Liver (tissue), 9 donors: Measurements from ENCODE around the gene TMF1. TPM values are rescaled to one million over a fixed set of nuclear protein-coding genes. Genes with fewer than 3 reads are reported as not detected.

ENCODE experiments used
- DNase-seq: peaks from one replicate; pipeline ENCODE4 v3.0.0-alpha.2; 2017; ENCODE audit warnings: low spot score
- H3K27ac ChIP-seq, 2 donors: one replicate each; pipeline ENCODE4 v1.7.0; 2013; ENCODE audit warnings: inconsistent platforms in 2 of 2, low read length in 2 of 2, control low read depth in 1 of 2, low read depth in 1 of 2, mild to moderate bottlenecking in 1 of 2
- H3K27me3 ChIP-seq, 4 donors: one replicate each; pipeline versions ENCODE4 v1.6.1 to v1.7.0; 2013; ENCODE audit warnings: low read length in 3 of 4, inconsistent platforms in 1 of 4, mild to moderate bottlenecking in 1 of 4, moderate library complexity in 1 of 4; ENCODE audit not compliant: control insufficient read depth in 4 of 4, insufficient read depth in 4 of 4
- H3K36me3 ChIP-seq, 4 donors: one replicate each; pipeline versions ENCODE4 v1.6.1 to v1.7.0; 2013; ENCODE audit warnings: low read length in 3 of 4, mild to moderate bottlenecking in 3 of 4, low read depth in 1 of 4, moderate library complexity in 1 of 4; ENCODE audit not compliant: control insufficient read depth in 4 of 4, insufficient read depth in 3 of 4
- H3K4me1 ChIP-seq, 4 donors: one replicate each; pipeline versions ENCODE4 v1.6.1 to v1.7.0; 2013; ENCODE audit warnings: low read length in 3 of 4, mild to moderate bottlenecking in 3 of 4, moderate library complexity in 1 of 4; ENCODE audit not compliant: control insufficient read depth in 4 of 4, insufficient read depth in 4 of 4
- H3K4me3 ChIP-seq, 3 donors: one replicate each; pipeline versions ENCODE4 v1.6.1 to v1.7.0; 2013; ENCODE audit warnings: low read length in 3 of 3, control low read depth in 1 of 3, low read depth in 1 of 3, mild to moderate bottlenecking in 1 of 3
- H3K9ac ChIP-seq, 2 donors: one replicate each; pipeline ENCODE4 v1.7.0; 2013; ENCODE audit warnings: low read length in 2 of 2, mild to moderate bottlenecking in 2 of 2, moderate library complexity in 2 of 2, control low read depth in 1 of 2, low read depth in 1 of 2
- H3K9me3 ChIP-seq, 4 donors: one replicate each; pipeline versions ENCODE4 v1.6.1 to v1.7.0; 2013; ENCODE audit warnings: low read length in 3 of 4; ENCODE audit not compliant: control insufficient read depth in 4 of 4
- ATF3 ChIP-seq: IDR thresholded peaks from 2 replicates; pipeline ENCODE4 v1.6.1; 2016; ENCODE audit warnings: antibody characterized with exemption
- CTCF ChIP-seq: fragments of 150-350 bp; IDR thresholded peaks from 2 replicates; pipeline ENCODE4 v1.5.1; 2017; ENCODE audit warnings: improper control_type of control experiment, low read depth, low read length; ENCODE audit not compliant: missing input control
- EGR1 ChIP-seq, 2 donors: IDR thresholded peaks; 2 replicates each; pipeline ENCODE4 v1.6.1; 2016 to 2018; ENCODE audit warnings: antibody characterized with exemption in 2 of 2, low read depth in 2 of 2
- FOXA1 ChIP-seq: IDR thresholded peaks from 2 replicates; pipeline ENCODE4 v1.6.1; 2016; ENCODE audit warnings: antibody characterized with exemption
- FOXA2 ChIP-seq: IDR thresholded peaks from 2 replicates; pipeline ENCODE4 v1.6.1; 2016; ENCODE audit warnings: antibody characterized with exemption
- GABPA ChIP-seq, 2 donors: IDR thresholded peaks in 1 of 2; conservative IDR thresholded peaks in 1 of 2; 2 replicates each; pipeline ENCODE4 v1.6.1; 2016; ENCODE audit warnings: antibody characterized with exemption in 2 of 2, mild to moderate bottlenecking in 1 of 2, moderate library complexity in 1 of 2
- HNF4A ChIP-seq, 2 donors: conservative IDR thresholded peaks; 2 replicates each; pipeline ENCODE4 v1.6.1; 2016; ENCODE audit warnings: antibody characterized with exemption in 2 of 2, mild to moderate bottlenecking in 2 of 2
- HNF4G ChIP-seq: IDR thresholded peaks from 2 replicates; pipeline ENCODE4 v1.6.1; 2016; ENCODE audit warnings: antibody characterized with exemption
- MAX ChIP-seq: IDR thresholded peaks from 2 replicates; pipeline ENCODE4 v1.6.1; 2016; ENCODE audit warnings: antibody characterized with exemption
- NR2F2 ChIP-seq: IDR thresholded peaks from 2 replicates; pipeline ENCODE4 v1.6.1; 2016; ENCODE audit warnings: antibody characterized with exemption
- RAD21 ChIP-seq, 2 donors: IDR thresholded peaks; 2 replicates each; pipeline ENCODE4 v1.6.1; 2016; ENCODE audit warnings: antibody characterized with exemption in 2 of 2, mild to moderate bottlenecking in 2 of 2
- REST ChIP-seq: IDR thresholded peaks from 2 replicates; pipeline ENCODE4 v1.6.1; 2016; ENCODE audit warnings: antibody characterized with exemption, mild to moderate bottlenecking
- RXRA ChIP-seq, 2 donors: IDR thresholded peaks; 2 replicates each; pipeline ENCODE4 v1.6.1; 2017 to 2018; ENCODE audit warnings: antibody characterized with exemption in 2 of 2, mild to moderate bottlenecking in 1 of 2
- SP1 ChIP-seq: IDR thresholded peaks from 2 replicates; pipeline ENCODE4 v1.6.1; 2018; ENCODE audit warnings: antibody characterized with exemption, mild to moderate bottlenecking
- TAF1 ChIP-seq: conservative IDR thresholded peaks from 2 replicates; pipeline ENCODE4 v1.6.1; 2016; ENCODE audit warnings: antibody characterized with exemption, mild to moderate bottlenecking
- YY1 ChIP-seq: IDR thresholded peaks from 2 replicates; pipeline ENCODE4 v1.6.1; 2016; ENCODE audit warnings: antibody characterized with exemption, mild to moderate bottlenecking
- ZBTB33 ChIP-seq: IDR thresholded peaks from 2 replicates; pipeline ENCODE4 v1.6.1; 2016; ENCODE audit warnings: antibody characterized with exemption
- WGBS: extraction: QIAGEN DNeasy Blood & Tissue Kit; methylation state at CpG from one replicate; pipeline ENCODE4 v1.1.7; 2013; 5-methylcytosine and 5-hydroxymethylcytosine counted together
- polyA plus RNA-seq, 2 donors: library from polyadenylated mRNA; stranded (reverse) in 1 of 2; unstranded in 1 of 2; fragments of 200-250 nt in 1 of 2; fragments of >200 nt in 1 of 2; fragmentation: Nextera tagmentation in 1 of 2; extraction: Ambion mirVana in 1 of 2; gene quantifications; one replicate each; pipeline versions ENCODE4 v1.2.1 to v1.2.3, GENCODE V29; 2013 to 2015
- total RNA-seq, 2 donors: library from RNA; depleted of rRNA; stranded (reverse); fragments of >200 nt; gene quantifications; one replicate each; pipeline ENCODE4 v1.2.3, GENCODE V29; 2014
- donor health status: healthy.
- donor health status: healthy.
- donor health status: healthy.
- donor health status: healthy.
- donor health status: healthy.

TMF1 gene
- total and polyA plus RNA-seq, 4 donors, result 5.5 to 19.4 (median 8.6) TPM

- TF ChIP-seq RXRA (IDR thresholded peaks at IDR 0.05), result no peak
- no peak for TF ChIP-seq TAF1
- TF ChIP-seq RAD21 (IDR thresholded peaks at IDR 0.05), result no peak
- no peak for TF ChIP-seq GABPA (IDR thresholded peaks at IDR 0.05 in 1 of 2, conservative IDR thresholded peaks at IDR 0.05 in 1 of 2)
- TF ChIP-seq ZBTB33, result no peak
- TF ChIP-seq ATF3, result no peak
- no peak for TF ChIP-seq NR2F2
- no peak for TF ChIP-seq REST
- Histone ChIP-seq H3K36me3 (peaks cover 3 to 18% (median 16%) of the 10 kb centered on the region in 4 donors), H3K9me3 (no peaks in the 10 kb centered on the region), H3K4me3 (no peak overlapping the region), H3K9ac (no peak overlapping the region), H3K27me3 (no peaks in the 10 kb centered on the region), H3K4me1 (no peaks in the 10 kb centered on the region), H3K27ac (no peak overlapping the region)
- no peak for DNase-seq
- WGBS, result 77% methylated on average over 4 of the region's 4 CpGs
Observed at GRCh38 chr3:69020857-69021256, 31.3 kb downstream of the TMF1 start.

- peaks cover 3 to 14% (median 12%) of the 10 kb centered on the region in 4 donors for H3K36me3 ChIP-seq
- 42% methylated on average over 2 of the region's 2 CpGs for WGBS
- no peak for DNase-seq
- no peaks in the 10 kb centered on the region for H3K4me1 ChIP-seq
- no peak overlapping the region for H3K9ac ChIP-seq
- no peak for TF ChIP-seq CTCF
- TF ChIP-seq RAD21 (IDR thresholded peaks at IDR 0.05), result peak in 1 of 2 donors; percentile 6
- H3K9me3 ChIP-seq, result no peaks in the 10 kb centered on the region
- no peak overlapping the region for H3K27ac ChIP-seq
- H3K4me3 ChIP-seq, result no peak overlapping the region
- no peaks in the 10 kb centered on the region for H3K27me3 ChIP-seq
Observed at GRCh38 chr3:69020424-69020823, 31.7 kb downstream of the TMF1 start.

- WGBS, result 86% methylated on average over 2 of the region's 2 CpGs
- H3K4me3 ChIP-seq, result no peak overlapping the region
- H3K9me3 ChIP-seq, result no peaks in the 10 kb centered on the region
- DNase-seq, result no peak
- H3K9ac ChIP-seq, result no peak overlapping the region
- H3K27ac ChIP-seq, result no peak overlapping the region
- H3K4me1 ChIP-seq, result peaks cover 0 to 13% (median 3%) of the 10 kb centered on the region in 4 donors
- H3K36me3 ChIP-seq, result peaks cover 0 to 2% (median 0%) of the 10 kb centered on the region in 4 donors
- H3K27me3 ChIP-seq, result no peaks in the 10 kb centered on the region
- TF ChIP-seq YY1 (no peak), RXRA (IDR thresholded peaks at IDR 0.05) (no peak), HNF4A (conservative IDR thresholded peaks at IDR 0.05) (no peak), EGR1 (IDR thresholded peaks at IDR 0.05; ENCODE audit: low read depth in 2 of 2) (no peak), FOXA2 (no peak), MAX (no peak), NR2F2 (no peak), SP1 (no peak), TAF1 (no peak), HNF4G (no peak), ZBTB33 (no peak), FOXA1 (no peak)
Observed at GRCh38 chr3:69016901-69017300, 35.2 kb downstream of the TMF1 start.
